SK-N-SH treated with all-trans-retinoic acid at 6 μM for 48 hours (cell line): Measurements from ENCODE around the gene FKBP4.

Experiments
- ATAC-seq: fragments of 200-7000 bp; cut with Tn5 transposase; 3 replicates; pipeline ENCODE4 v1.9.1; 2020; ENCODE audit warnings: mild to moderate bottlenecking, moderate library complexity
- ARNTL ChIP-seq: fragments of 450-650 bp; formaldehyde crosslinking; IDR thresholded peaks from 2 replicates; pipeline ENCODE4 v1.5.0; 2020; ENCODE audit warnings: low read depth, mild to moderate bottlenecking, moderate library complexity, borderline replicate concordance
- BACH2 ChIP-seq: fragments of 250-450 bp; sonication (Bioruptor Pico); IDR thresholded peaks from 2 replicates; pipeline ENCODE4 v1.9.0; 2021; ENCODE audit warnings: mild to moderate bottlenecking, borderline replicate concordance
- CREB5 ChIP-seq: fragments of 250-450 bp; sonication (Bioruptor Pico); IDR thresholded peaks from 2 replicates; pipeline ENCODE4 v1.5.1; 2020; ENCODE audit warnings: low read depth, mild to moderate bottlenecking, moderate library complexity
- CSDC2 ChIP-seq: fragments of 250-450 bp; sonication (Bioruptor Pico); IDR thresholded peaks from 2 replicates; pipeline ENCODE4 v1.5.0; 2020; ENCODE audit warnings: mild to moderate bottlenecking, moderate library complexity
- CSRNP3 ChIP-seq: fragments of 250-450 bp; sonication (Bioruptor Pico); IDR thresholded peaks from 2 replicates; pipeline ENCODE4 v1.5.1; 2021; ENCODE audit warnings: mild to moderate bottlenecking, moderate library complexity
- ESRRG ChIP-seq: fragments of 250-450 bp; sonication (Bioruptor Pico); IDR thresholded peaks from 2 replicates; pipeline ENCODE4 v1.6.1; 2021; ENCODE audit warnings: mild to moderate bottlenecking
- GLIS3 ChIP-seq: fragments of 250-450 bp; sonication (Bioruptor Pico); IDR thresholded peaks from 2 replicates; pipeline ENCODE4 v1.5.0; 2020; ENCODE audit warnings: mild to moderate bottlenecking, moderate library complexity
- ISL1 ChIP-seq: fragments of 250-450 bp; sonication (Bioruptor Pico); IDR thresholded peaks from 2 replicates; pipeline ENCODE4 v2.1.2; 2022; ENCODE audit warnings: mild to moderate bottlenecking, moderate library complexity
- OSR1 ChIP-seq: fragments of 250-450 bp; sonication (Bioruptor Pico); IDR thresholded peaks from 2 replicates; pipeline ENCODE4 v1.8.0; 2022; ENCODE audit warnings: moderate library complexity, mild to moderate bottlenecking, inconsistent platforms
- PATZ1 ChIP-seq: fragments of 250-450 bp; sonication (Bioruptor Pico); IDR thresholded peaks from 2 replicates; pipeline ENCODE4 v1.8.0; 2020; ENCODE audit warnings: mild to moderate bottlenecking, moderate library complexity, borderline replicate concordance
- POU6F1 ChIP-seq: fragments of 250-450 bp; sonication (Bioruptor Pico); IDR thresholded peaks from 2 replicates; pipeline ENCODE4 v1.8.0; 2021; ENCODE audit warnings: low read depth, mild to moderate bottlenecking, moderate library complexity, borderline replicate concordance
- PPARA ChIP-seq: fragments of 250-450 bp; sonication (Bioruptor Pico); IDR thresholded peaks from 2 replicates; pipeline ENCODE4 v1.5.0; 2020; ENCODE audit warnings: mild to moderate bottlenecking, borderline replicate concordance
- RARB ChIP-seq: fragments of 250-450 bp; sonication (Bioruptor Pico); IDR thresholded peaks from 2 replicates; pipeline ENCODE4 v1.8.0; 2021; ENCODE audit warnings: mild to moderate bottlenecking, moderate library complexity
- TOX ChIP-seq: fragments of 250-450 bp; sonication (Bioruptor Pico); IDR thresholded peaks from 2 replicates; pipeline ENCODE4 v1.8.0; 2021; ENCODE audit warnings: mild to moderate bottlenecking, moderate library complexity, borderline replicate concordance
- TSHZ2 ChIP-seq: fragments of 250-450 bp; sonication (Bioruptor Pico); IDR thresholded peaks from 2 replicates; pipeline ENCODE4 v1.5.0; 2020; ENCODE audit warnings: mild to moderate bottlenecking, moderate library complexity
- ZC3H10 ChIP-seq: fragments of 250-450 bp; sonication (Bioruptor Pico); IDR thresholded peaks from 2 replicates; pipeline ENCODE4 v1.5.1; 2021; ENCODE audit warnings: mild to moderate bottlenecking, moderate library complexity
- ZFP3 ChIP-seq: fragments of 250-450 bp; sonication (Bioruptor Pico); IDR thresholded peaks from 2 replicates; pipeline ENCODE4 v1.5.0; 2020; ENCODE audit warnings: mild to moderate bottlenecking, moderate library complexity
- ZFP30 ChIP-seq: fragments of 450-650 bp; formaldehyde crosslinking; IDR thresholded peaks from 2 replicates; pipeline ENCODE4 v1.5.0; 2022; ENCODE audit warnings: mild to moderate bottlenecking, moderate library complexity
- ZNF70 ChIP-seq: fragments of 450-650 bp; formaldehyde crosslinking; IDR thresholded peaks from 2 replicates; pipeline ENCODE4 v1.5.0; 2020; ENCODE audit warnings: mild to moderate bottlenecking, moderate library complexity
- ZNF8 ChIP-seq: fragments of 450-650 bp; formaldehyde crosslinking; IDR thresholded peaks from 2 replicates; pipeline ENCODE4 v1.5.0; 2020; ENCODE audit warnings: mild to moderate bottlenecking, moderate library complexity

Gene FKBP4

GRCh38 chr12:2826721-2827515 is 32.1 kb downstream of the FKBP4 start:
- TF ChIP-seq TOX (CRISPR knock-in tag) (no peak), RARB (CRISPR knock-in tag) (no peak), TSHZ2 (CRISPR knock-in tag) (no peak), CSDC2 (CRISPR knock-in tag) (no peak), ARNTL (CRISPR knock-in tag) (no peak), OSR1 (no peak), POU6F1 (CRISPR knock-in tag) (no peak), ZNF70 (no peak), ISL1 (CRISPR knock-in tag) (no peak), GLIS3 (CRISPR knock-in tag) (no peak), ZFP30 (CRISPR knock-in tag) (no peak)
- no peak for ATAC-seq

GRCh38 chr12:2829275-2829674 is 34.5 kb downstream of the FKBP4 start:
- TF ChIP-seq PPARA (CRISPR knock-in tag) (no peak), CSDC2 (CRISPR knock-in tag) (no peak), RARB (CRISPR knock-in tag) (no peak), ZFP3 (no peak), TSHZ2 (CRISPR knock-in tag) (no peak), ZNF8 (no peak), PATZ1 (CRISPR knock-in tag) (no peak), ZC3H10 (CRISPR knock-in tag) (no peak), OSR1 (no peak), ESRRG (CRISPR knock-in tag) (no peak)
- ATAC-seq = no peak

- ATAC-seq = no peak
- TF ChIP-seq PPARA (CRISPR knock-in tag) = no peak
These were observed 37.9 kb downstream of the FKBP4 start for GRCh38 chr12:2832550-2833127.

GRCh38 chr12:2833327-2833726 is 38.6 kb downstream of the FKBP4 start:
- ATAC-seq = no peak
- TF ChIP-seq CREB5 (no peak), BACH2 (no peak), ZNF70 (no peak), ZC3H10 (CRISPR knock-in tag) (no peak), ZFP30 (CRISPR knock-in tag) (no peak), CSRNP3 (CRISPR knock-in tag) (no peak)
